ENCODE results near the gene CELF2. TPM values are rescaled to one million over a fixed set of nuclear protein-coding genes. Genes with fewer than 3 reads are reported as not detected.

Gene CELF2
- total RNA-seq, 3 donors from 2014 or later (not counting 1 experiment from before 2014, with no cell fraction given): 282 to 298 (median 295) TPM

- H3K27me3 ChIP-seq (ENCODE audit: control insufficient read depth, insufficient read depth, low read length): no peaks in the 10 kb centered on the region
- H3K4me1 Mint-ChIP-seq: peaks cover 7 to 61% of the 10 kb centered on the region in 2 donors
- peak overlapping the region; percentile 69 for H3K27ac ChIP-seq (ENCODE audit: low read length)
- peak in 1 of 2 donors; percentile 39 for DNase-seq
- TF ChIP-seq CTCF (IDR thresholded peaks at IDR 0.05): no peak
- H3K36me3 ChIP-seq (ENCODE audit: control insufficient read depth, insufficient read depth, low read length): peaks cover 31% of the 10 kb centered on the region
- H3K4me1 ChIP-seq (ENCODE audit: control insufficient read depth, insufficient read depth, low read length): peaks cover 75% of the 10 kb centered on the region
- H3K27me3 Mint-ChIP-seq (ENCODE audit: low read depth in 2 of 2): no peaks in the 10 kb centered on the region
- H3K27ac Mint-ChIP-seq: no peak overlapping the region
- H3K4me3 Mint-ChIP-seq: no peak overlapping the region
- intact Hi-C loops (cut with micrococcal nuclease): no loop called here
- ATAC-seq: peak; percentile 34 to 55 (median 51)
- no peaks in the 10 kb centered on the region for H3K36me3 Mint-ChIP-seq
- no peaks in the 10 kb centered on the region for H3K9me3 Mint-ChIP-seq
- H3K4me3 ChIP-seq (ENCODE audit: low read length): no peak overlapping the region
- 42% methylated on average over 23 of the region's 25 CpGs for WGBS (ENCODE audit: insufficient coverage)
- no peaks in the 10 kb centered on the region for H3K9me3 ChIP-seq (ENCODE audit: control insufficient read depth, insufficient read depth, low read length)
Observed at GRCh38 chr10:11242443-11243387, 225.0 kb downstream of the CELF2 start.

GRCh38 chr10:11243425-11244222, 226.0 kb downstream of the CELF2 start:
- H3K27ac ChIP-seq (ENCODE audit: low read length): peak overlapping the region; percentile 69

GRCh38 chr10:11245095-11245479, 227.4 kb downstream of the CELF2 start:
- DNase-seq: no peak
- Mint-ChIP-seq H3K4me3 (no peak overlapping the region), H3K27ac (no peak overlapping the region), H3K27me3 (ENCODE audit: low read depth in 2 of 2) (no peaks in the 10 kb centered on the region), H3K4me1 (peaks cover 13 to 60% of the 10 kb centered on the region in 2 donors), H3K9me3 (no peaks in the 10 kb centered on the region), H3K36me3 (peaks cover 10% of the 10 kb centered on the region)
- intact Hi-C loops (cut with micrococcal nuclease): loop anchor here (2.0 kb wide), 1 partner anchor 74 kb away; no protein-coding TSS in a partner anchor
- H3K27me3 ChIP-seq (ENCODE audit: control insufficient read depth, insufficient read depth, low read length): no peaks in the 10 kb centered on the region
- WGBS (ENCODE audit: insufficient coverage): 22% methylated on average over 1 of the region's 2 CpGs
- H3K36me3 ChIP-seq (ENCODE audit: control insufficient read depth, insufficient read depth, low read length): peaks cover 50% of the 10 kb centered on the region
- no peak overlapping the region for H3K4me3 ChIP-seq (ENCODE audit: low read length)
- no peaks in the 10 kb centered on the region for H3K9me3 ChIP-seq (ENCODE audit: control insufficient read depth, insufficient read depth, low read length)
- ATAC-seq: no peak
- TF ChIP-seq CTCF (IDR thresholded peaks at IDR 0.05): no peak
- peak overlapping the region; percentile 69 for H3K27ac ChIP-seq (ENCODE audit: low read length)
- peaks cover 79% of the 10 kb centered on the region for H3K4me1 ChIP-seq (ENCODE audit: control insufficient read depth, insufficient read depth, low read length)

More at GRCh38 chr10:11243425-11244222, 226.0 kb downstream of the CELF2 start:
- WGBS (ENCODE audit: insufficient coverage): 53% methylated on average over 11 of the region's 12 CpGs
- Mint-ChIP-seq H3K27me3 (ENCODE audit: low read depth in 2 of 2) (no peaks in the 10 kb centered on the region), H3K9me3 (no peaks in the 10 kb centered on the region), H3K36me3 (no peaks in the 10 kb centered on the region), H3K4me3 (no peak overlapping the region), H3K4me1 (peaks cover 0 to 60% of the 10 kb centered on the region in 2 donors), H3K27ac (no peak overlapping the region)
- no peak for TF ChIP-seq CTCF (IDR thresholded peaks at IDR 0.05)
- H3K4me3 ChIP-seq (ENCODE audit: low read length): no peak overlapping the region
- intact Hi-C loops (cut with micrococcal nuclease): loop anchor here (2.0 kb wide), 1 partner anchor 73 kb away; no protein-coding TSS in a partner anchor
- peaks cover 39% of the 10 kb centered on the region for H3K36me3 ChIP-seq (ENCODE audit: control insufficient read depth, insufficient read depth, low read length)
- peaks cover 77% of the 10 kb centered on the region for H3K4me1 ChIP-seq (ENCODE audit: control insufficient read depth, insufficient read depth, low read length)
- H3K9me3 ChIP-seq (ENCODE audit: control insufficient read depth, insufficient read depth, low read length): no peaks in the 10 kb centered on the region
- no peaks in the 10 kb centered on the region for H3K27me3 ChIP-seq (ENCODE audit: control insufficient read depth, insufficient read depth, low read length)
- no peak for DNase-seq
- peak in 1 of 3 donors; percentile 16 for ATAC-seq
